ENCODE data around the gene GIMD1.
"Not testable (repeated sequence)": the region's sequence is repeated elsewhere in the genome, so short reads cannot be mapped to it uniquely, and the experiment has no call there.

GIMD1 gene

DNA sequence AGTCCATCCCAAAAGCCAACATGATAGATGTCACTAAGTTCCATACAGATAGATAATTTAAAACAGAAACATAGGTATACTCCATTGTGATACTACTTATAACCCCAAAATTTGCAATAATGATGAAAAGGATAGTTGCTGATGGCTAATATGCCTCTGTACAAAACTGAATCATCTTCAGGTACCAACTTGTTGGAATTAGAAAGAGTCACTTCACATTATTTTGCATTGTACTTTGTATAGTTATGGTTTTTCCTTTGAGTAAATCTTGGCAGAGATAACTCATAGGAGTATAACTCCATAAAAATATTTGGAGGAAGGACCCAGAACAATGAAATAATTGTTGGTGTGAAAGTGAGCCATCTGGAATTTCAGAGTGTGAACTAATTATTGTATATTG lies 17.6 kb downstream of the GIMD1 start:
- no peak for DNase-seq (ENCODE audit: low spot score)

- no peak for DNase-seq (ENCODE audit: low spot score)
Measured at GRCh38 chr4:106347167-106347566, 21.4 kb downstream of the GIMD1 start.

GRCh38 chr4:106344647-106344970 lies 24.0 kb downstream of the GIMD1 start:
- DNase-seq (ENCODE audit: low spot score), result no peak

GRCh38 chr4:106343865-106344646 lies 24.5 kb downstream of the GIMD1 start:
- DNase-seq (ENCODE audit: low spot score), result no peak

GRCh38 chr4:106340774-106341173 lies 27.8 kb downstream of the GIMD1 start:
- no peak for DNase-seq (ENCODE audit: low spot score)

DNA sequence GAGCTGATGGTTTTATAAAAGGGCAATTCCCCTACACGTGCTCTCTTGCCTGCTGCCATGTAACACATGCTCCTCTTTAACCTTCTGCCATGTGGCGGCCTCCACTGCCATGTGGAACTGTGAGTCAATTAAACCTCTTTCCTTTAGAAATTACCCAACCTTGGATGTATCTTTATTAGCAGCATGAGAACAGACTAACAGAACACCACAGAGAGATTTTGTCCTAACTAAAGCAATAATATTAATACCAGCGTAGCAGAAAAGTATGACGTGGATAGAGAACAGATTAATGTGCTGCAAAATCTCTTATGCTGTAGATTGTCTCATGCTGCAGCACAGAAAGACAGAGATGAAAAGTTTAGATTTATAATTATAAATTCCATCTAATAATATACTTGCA lies 29.1 kb downstream of the GIMD1 start:
- DNase-seq (ENCODE audit: low spot score), result no peak

GRCh38 chr4:106338671-106339070 lies 29.9 kb downstream of the GIMD1 start:
- DNase-seq (ENCODE audit: low spot score), result no peak

GRCh38 chr4:106337916-106338315 lies 30.7 kb downstream of the GIMD1 start:
- no peak for DNase-seq (ENCODE audit: low spot score)

DNA sequence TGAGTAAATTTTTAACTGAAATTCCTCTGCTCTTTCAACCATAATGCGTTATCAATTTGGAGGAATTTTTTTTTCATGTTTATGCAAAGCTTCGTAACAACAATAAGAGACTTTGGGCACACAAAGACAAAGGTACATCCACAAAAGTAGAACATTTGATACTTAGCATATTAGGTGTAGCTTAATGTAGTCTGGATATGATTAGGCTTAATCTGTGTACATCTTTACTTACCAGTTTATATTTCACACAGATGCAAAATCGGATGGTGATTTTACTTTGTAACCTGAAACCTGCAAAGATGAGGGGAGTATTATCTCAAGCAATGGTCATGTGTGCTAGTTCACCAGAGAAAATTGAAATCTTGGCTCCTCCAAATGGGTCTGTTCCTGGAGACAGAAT lies 32.0 kb downstream of the GIMD1 start:
- no peak for DNase-seq (ENCODE audit: low spot score)

- DNase-seq (ENCODE audit: low spot score), result no peak
Measured at GRCh38 chr4:106334741-106335470, 33.7 kb downstream of the GIMD1 start.

DNA sequence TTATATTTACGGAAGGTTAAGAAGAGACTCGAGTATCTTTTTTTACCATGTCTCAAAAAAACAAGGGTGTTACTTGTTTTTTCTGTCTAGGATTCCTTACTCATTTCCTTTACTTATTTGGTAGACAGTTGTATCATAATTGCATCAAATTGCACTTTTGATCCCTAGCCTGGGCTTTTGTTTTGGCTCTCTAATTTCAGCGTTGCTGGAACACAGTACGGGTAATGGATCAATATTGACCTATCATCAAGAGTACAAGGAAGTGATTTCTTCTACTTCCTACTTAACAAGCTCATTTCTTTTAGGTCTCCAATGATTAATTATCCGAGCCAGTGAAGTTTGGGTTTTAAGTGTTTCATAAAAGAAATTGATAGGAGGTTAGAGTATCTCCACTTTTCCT lies 35.4 kb downstream of the GIMD1 start:
- no peak for DNase-seq (ENCODE audit: low spot score)

- DNase-seq (ENCODE audit: low spot score), result peak; percentile 1
Measured at GRCh38 chr4:106329041-106329618, 39.4 kb downstream of the GIMD1 start.

DNA sequence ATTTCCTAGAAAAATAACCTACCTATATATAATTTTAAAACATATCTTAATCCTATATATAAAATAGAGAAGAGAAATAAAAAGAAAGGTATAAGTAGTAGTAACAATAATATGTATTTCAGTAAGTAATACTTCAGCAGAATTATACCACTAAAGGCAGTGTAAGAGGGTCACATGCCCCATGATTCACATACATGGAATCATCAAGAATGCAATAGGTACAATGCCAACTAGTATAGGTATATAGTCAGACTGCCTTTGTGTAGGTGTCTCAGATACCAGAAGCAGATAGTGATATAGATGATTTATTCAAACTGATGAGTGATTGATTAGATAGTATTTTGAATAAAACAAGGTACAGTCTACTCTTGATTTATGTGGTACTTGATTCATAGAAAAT lies 42.8 kb downstream of the GIMD1 start:
- no peak for DNase-seq (ENCODE audit: low spot score)

- DNase-seq (ENCODE audit: low spot score), result no peak
Measured at GRCh38 chr4:106323119-106323518, 45.5 kb downstream of the GIMD1 start.

DNA sequence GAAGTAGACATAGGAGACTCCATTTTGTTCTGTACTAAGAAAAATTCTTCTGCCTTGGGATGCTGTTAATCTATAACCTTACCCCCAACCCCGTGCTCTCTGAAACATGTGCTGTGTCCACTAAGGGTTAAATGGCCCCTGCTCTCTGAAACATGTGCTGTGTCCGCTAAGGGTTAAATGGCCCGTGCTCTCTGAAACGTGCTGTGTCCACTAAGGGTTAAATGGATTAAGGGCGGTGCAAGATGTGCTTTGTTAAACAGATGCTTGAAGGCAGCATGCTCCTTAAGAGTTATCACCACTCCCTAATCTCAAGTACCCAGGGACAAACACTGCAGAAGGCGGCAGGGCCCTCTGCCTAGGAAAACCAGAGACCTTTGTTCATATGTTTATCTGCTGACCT lies 46.8 kb downstream of the GIMD1 start:
- not testable (repeated sequence) for DNase-seq (ENCODE audit: low spot score)

DNA sequence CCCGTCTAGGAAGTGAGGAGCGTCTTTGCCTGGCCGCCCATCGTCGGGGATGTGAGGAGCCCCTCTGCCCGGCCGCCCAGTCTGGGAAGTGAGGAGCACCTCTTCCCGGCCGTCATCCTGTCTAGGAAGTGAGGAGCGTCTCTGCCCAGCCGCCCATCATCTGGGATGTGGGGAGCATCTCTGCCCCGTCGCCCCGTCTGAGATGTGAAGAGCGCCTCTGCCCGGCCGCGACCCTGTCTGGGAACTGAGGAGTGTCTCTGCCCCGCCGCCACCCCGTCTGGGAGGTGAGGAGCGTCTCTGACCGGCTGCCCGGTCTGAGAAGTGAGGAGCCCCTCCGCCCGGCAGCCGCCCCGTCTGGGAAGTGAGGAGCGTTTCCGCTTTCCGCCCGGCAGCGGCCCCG lies 47.4 kb downstream of the GIMD1 start:
- DNase-seq (ENCODE audit: low spot score), result not testable (repeated sequence)

DNA sequence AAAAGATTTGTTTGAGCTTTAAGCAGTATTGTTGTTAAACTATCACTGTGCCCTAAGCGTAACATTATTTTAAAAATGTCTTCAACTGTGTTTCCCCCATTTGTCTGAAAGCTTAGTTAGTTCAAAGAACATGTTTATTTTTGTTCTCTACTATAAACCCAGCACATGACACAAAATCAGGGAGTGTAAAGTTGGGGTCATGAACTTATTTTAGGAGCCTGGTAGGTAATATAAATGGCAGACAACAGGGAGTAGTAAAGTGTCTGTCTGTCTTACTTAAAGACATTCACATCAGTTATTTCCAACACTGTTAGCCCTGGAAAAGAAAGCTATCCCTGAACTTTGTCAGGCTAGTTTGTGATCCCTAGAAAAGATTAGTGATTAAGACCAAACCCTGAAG lies 48.3 kb downstream of the GIMD1 start:
- no peak for DNase-seq (ENCODE audit: low spot score)

GRCh38 chr4:106318511-106318910 lies 50.1 kb downstream of the GIMD1 start:
- no peak for DNase-seq (ENCODE audit: low spot score)

- DNase-seq (ENCODE audit: low spot score), result no peak
Measured at GRCh38 chr4:106317815-106318214, 50.8 kb downstream of the GIMD1 start.

- no peak for DNase-seq (ENCODE audit: low spot score)
Measured at GRCh38 chr4:106316773-106317409, 51.7 kb downstream of the GIMD1 start.

GRCh38 chr4:106315968-106316772 lies 52.4 kb downstream of the GIMD1 start, which contains the start of the genes AIMP1 and TBCK:
AIMP1 (plus strand) TSS chr4:106316550; CDS start chr4:106325010, 8,460 bp downstream.
TBCK (minus strand) TSS chr4:106316209; CDS start chr4:106308960, 7,249 bp downstream.
- peak; percentile 87 for DNase-seq (ENCODE audit: low spot score)

- peak; percentile 29 for DNase-seq (ENCODE audit: low spot score)
Measured at GRCh38 chr4:106315476-106315967, 53.1 kb downstream of the GIMD1 start.

All from CD4-positive, alpha-beta T cell treated with Interleukin-6 at 100 ng/mL for 8 hours (primary cell).